ENCODE results near the gene AGTRAP. TPM values are rescaled to one million over a fixed set of nuclear protein-coding genes. Genes with fewer than 3 reads are reported as not detected.

AGTRAP gene
- total and polyA plus RNA-seq, 9 of the 15 experiments (the other 6 are each of a cell fraction or from before 2014, with no cell fraction given) = 26.8 to 105 (median 57.5) TPM

DNA sequence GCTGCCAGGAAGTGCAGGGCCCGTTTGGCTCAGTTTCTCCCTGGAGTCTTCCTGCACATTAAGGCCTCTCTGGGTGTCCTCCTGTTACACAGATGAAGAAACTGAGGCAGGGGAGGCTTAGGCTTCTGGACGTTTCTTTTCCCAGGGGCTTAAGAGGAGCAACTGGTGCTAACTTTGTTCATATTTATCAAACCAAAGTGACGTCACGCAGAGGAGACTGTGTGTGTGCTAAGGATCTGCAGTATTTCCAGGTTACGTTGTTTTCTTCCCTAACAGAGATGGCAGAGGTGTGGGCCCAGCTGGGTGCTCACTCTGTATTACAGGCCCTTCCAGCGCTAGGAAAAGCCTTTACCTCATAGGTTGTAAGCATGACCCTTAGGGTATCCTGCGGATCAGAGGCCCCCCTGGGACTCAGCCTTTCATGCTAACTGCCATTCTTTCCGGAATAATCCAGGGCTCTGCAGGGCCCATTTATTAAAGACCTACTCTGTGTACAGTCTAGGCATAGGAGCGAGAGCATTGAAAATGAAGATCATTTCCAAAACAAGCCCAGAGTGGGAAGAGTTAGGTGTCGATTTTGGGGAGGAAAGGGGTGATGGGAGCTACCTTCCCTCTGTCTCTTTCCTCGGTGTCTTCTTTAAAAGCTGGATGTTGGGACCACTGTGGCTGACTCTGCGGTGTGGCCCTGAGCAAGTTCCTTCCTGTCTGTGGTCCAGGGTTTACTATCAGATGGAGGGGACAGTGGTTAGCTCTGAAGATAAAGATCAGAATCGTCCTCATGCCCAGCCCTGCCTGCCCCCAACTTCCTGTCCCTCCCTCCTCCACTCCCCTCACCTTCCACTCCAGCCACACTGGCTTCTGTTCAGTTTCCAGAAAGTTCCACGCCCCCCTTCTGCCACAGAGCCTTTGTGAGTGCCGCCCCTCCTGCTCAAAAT lies 4.6 kb downstream of the AGTRAP start (continued):
- TF ChIP-seq ETV5 (CRISPR knock-in tag; IDR thresholded peaks at IDR 0.05; ENCODE audit: low read depth) = peak; percentile 88
- TF ChIP-seq IRF2 (CRISPR knock-in tag; IDR thresholded peaks at IDR 0.05) = no peak
- TF ChIP-seq PHF21A (IDR thresholded peaks at IDR 0.05; ENCODE audit: borderline replicate concordance, low read depth) = no peak
- TF ChIP-seq MTA1 (IDR thresholded peaks at IDR 0.05; ENCODE audit: borderline replicate concordance) = peak; percentile 71; the same call in 1 of the 2 replicates
- TF ChIP-seq RNF2 (IDR thresholded peaks at IDR 0.05) = peak; percentile 94; the same call in 1 of the 2 replicates
- TF ChIP-seq RCOR1 (IDR thresholded peaks at IDR 0.05; ENCODE audit: borderline replicate concordance in 1 of 2, low read depth in 2 of 2, low read length in 2 of 2) = peak in 1 of 2 experiments; percentile 91; a peak in 2 of 4 replicates
- no peak for TF ChIP-seq BCL6 (CRISPR knock-in tag; IDR thresholded peaks at IDR 0.05)
- TF ChIP-seq SMAD4 (CRISPR knock-in tag; conservative IDR thresholded peaks at IDR 0.05) = peak; percentile 89
- peak; percentile 43; the same call in 1 of the 2 replicates for TF ChIP-seq NBN (IDR thresholded peaks at IDR 0.05; ENCODE audit: low read depth)
- no peak for TF ChIP-seq CHCHD3 (CRISPR knock-in tag; IDR thresholded peaks at IDR 0.05)
- no peak for TF ChIP-seq PHF8 (IDR thresholded peaks at IDR 0.05; ENCODE audit: borderline replicate concordance, low read length)
- no peak for TF ChIP-seq E2F8 (IDR thresholded peaks at IDR 0.05; ENCODE audit: low read depth, partially characterized antibody)
- no peak for TF ChIP-seq ZNF707 (CRISPR knock-in tag; conservative IDR thresholded peaks at IDR 0.05)
- TF ChIP-seq, protein P1, sequence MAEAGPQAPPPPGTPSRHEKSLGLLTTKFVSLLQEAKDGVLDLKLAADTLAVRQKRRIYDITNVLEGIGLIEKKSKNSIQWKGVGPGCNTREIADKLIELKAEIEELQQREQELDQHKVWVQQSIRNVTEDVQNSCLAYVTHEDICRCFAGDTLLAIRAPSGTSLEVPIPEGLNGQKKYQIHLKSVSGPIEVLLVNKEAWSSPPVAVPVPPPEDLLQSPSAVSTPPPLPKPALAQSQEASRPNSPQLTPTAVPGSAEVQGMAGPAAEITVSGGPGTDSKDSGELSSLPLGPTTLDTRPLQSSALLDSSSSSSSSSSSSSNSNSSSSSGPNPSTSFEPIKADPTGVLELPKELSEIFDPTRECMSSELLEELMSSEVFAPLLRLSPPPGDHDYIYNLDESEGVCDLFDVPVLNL (CRISPR knock-in tag; IDR thresholded peaks at IDR 0.05; ENCODE audit: low read depth) = no peak
- no peak for TF ChIP-seq MAFK (IDR thresholded peaks at IDR 0.05; ENCODE audit: low read length)
